DND-41 (cell line): Measurements from ENCODE around the gene ABCG5.

Source experiments
- ATAC-seq: fragments of 200-7000 bp; cut with Tn5 transposase; 3 replicates; pipeline ENCODE4 v1.9.1; 2021; ENCODE audit warnings: low read depth; ENCODE audit not compliant: insufficient read depth
- DNase-seq: peaks from one replicate; pipeline ENCODE4 v3.0.0-alpha.2; 2020
- H2AFZ ChIP-seq: 2 replicates; pipeline ENCODE4 v1.6.0; 2012; ENCODE audit warnings: low read depth, low read length
- H3K27ac ChIP-seq: 2 replicates; pipeline ENCODE4 v1.5.1; 2012; ENCODE audit warnings: low read length, inconsistent platforms
- H3K27me3 ChIP-seq: fragments of 200-600 bp; sonication (generic); 2 replicates; pipeline ENCODE4 v1.6.0; 2012; ENCODE audit warnings: low read length, mild to moderate bottlenecking, inconsistent platforms; ENCODE audit not compliant: insufficient read depth, poor library complexity
- H3K36me3 ChIP-seq: 2 replicates; pipeline ENCODE4 v1.5.1; 2012; ENCODE audit warnings: low read length, inconsistent platforms; ENCODE audit not compliant: insufficient read depth
- H3K4me1 ChIP-seq: 2 replicates; pipeline ENCODE4 v1.5.1; 2012; ENCODE audit warnings: mild to moderate bottlenecking, low read length; ENCODE audit not compliant: insufficient read depth
- H3K4me2 ChIP-seq: 2 replicates; pipeline ENCODE4 v1.6.0; 2012; ENCODE audit warnings: mild to moderate bottlenecking, moderate library complexity, low read length, inconsistent platforms; ENCODE audit not compliant: insufficient read depth
- H3K4me3 ChIP-seq, 2 experiments: fragments of 200-600 bp in 1 of 2; shearing (Covaris generic) in 1 of 2; 2 replicates each; pipeline ENCODE4 v1.5.1; 2012 to 2016; ENCODE audit warnings: inconsistent platforms in 2 of 2, low read length in 2 of 2, mild to moderate bottlenecking in 2 of 2, low read depth in 1 of 2, moderate library complexity in 1 of 2
- H3K79me2 ChIP-seq: 2 replicates; pipeline ENCODE4 v1.6.0; 2012; ENCODE audit warnings: low read length, inconsistent platforms; ENCODE audit not compliant: insufficient read depth
- H3K9ac ChIP-seq: 2 replicates; pipeline ENCODE4 v1.6.0; 2012; ENCODE audit warnings: low read depth, mild to moderate bottlenecking, inconsistent platforms, low read length, moderate library complexity
- H3K9me3 ChIP-seq: 2 replicates; pipeline ENCODE4 v1.5.1; 2012; ENCODE audit warnings: low read length, moderate library complexity, mild to moderate bottlenecking, inconsistent platforms; ENCODE audit not compliant: insufficient read depth, severe bottlenecking
- H4K20me1 ChIP-seq: 2 replicates; pipeline ENCODE4 v1.6.0; 2012; ENCODE audit warnings: low read length; ENCODE audit not compliant: insufficient read depth
- CTCF ChIP-seq: IDR thresholded peaks from 2 replicates; pipeline ENCODE4 v1.5.1; 2012; ENCODE audit warnings: borderline replicate concordance, low read length, moderate library complexity, mild to moderate bottlenecking; ENCODE audit not compliant: poor library complexity, severe bottlenecking; ENCODE audit errors: extremely low read depth
- EZH2 ChIP-seq: IDR thresholded peaks from 3 replicates; pipeline ENCODE4 v1.6.1; 2012; ENCODE audit warnings: borderline replicate concordance, low read depth, mild to moderate bottlenecking, moderate library complexity, low read length, inconsistent platforms; ENCODE audit not compliant: severe bottlenecking

ABCG5 gene

GRCh38 chr2:43810452-43810851 lies 28.2 kb downstream of the ABCG5 start:
- Histone ChIP-seq H3K27me3 (no peaks in the 10 kb centered on the region), H3K4me3 (no peak overlapping the region), H2AFZ (no peak overlapping the region), H3K27ac (no peak overlapping the region), H3K4me2 (no peak overlapping the region), H3K4me1 (no peaks in the 10 kb centered on the region), H3K79me2 (no peaks in the 10 kb centered on the region), H3K9ac (no peak overlapping the region), H4K20me1 (no peaks in the 10 kb centered on the region), H3K36me3 (no peaks in the 10 kb centered on the region), H3K9me3 (no peaks in the 10 kb centered on the region)
- DNase-seq (no peak), ATAC-seq (no peak)
- no peak for TF ChIP-seq CTCF
- TF ChIP-seq EZH2 = no peak

GRCh38 chr2:43806719-43807031 lies 32.0 kb downstream of the ABCG5 start:
- no peak overlapping the region for H3K4me3 ChIP-seq
- no peaks in the 10 kb centered on the region for H3K36me3 ChIP-seq
- no peak overlapping the region for H3K27ac ChIP-seq
- H3K9ac ChIP-seq = no peak overlapping the region
- no peaks in the 10 kb centered on the region for H3K79me2 ChIP-seq
- H3K4me1 ChIP-seq = no peaks in the 10 kb centered on the region
- no peak for DNase-seq
- H2AFZ ChIP-seq = no peak overlapping the region
- no peak overlapping the region for H3K4me2 ChIP-seq
- ATAC-seq = no peak
- no peaks in the 10 kb centered on the region for H3K27me3 ChIP-seq
- H3K9me3 ChIP-seq = no peaks in the 10 kb centered on the region
- TF ChIP-seq CTCF (no peak), EZH2 (no peak)
- H4K20me1 ChIP-seq = no peaks in the 10 kb centered on the region

- Histone ChIP-seq H3K4me3 (no peak overlapping the region), H3K9me3 (no peaks in the 10 kb centered on the region), H2AFZ (no peak overlapping the region), H4K20me1 (no peaks in the 10 kb centered on the region), H3K4me2 (no peak overlapping the region), H3K27ac (no peak overlapping the region), H3K27me3 (no peaks in the 10 kb centered on the region), H3K79me2 (no peaks in the 10 kb centered on the region), H3K4me1 (no peaks in the 10 kb centered on the region), H3K36me3 (no peaks in the 10 kb centered on the region), H3K9ac (no peak overlapping the region)
- ATAC-seq = no peak
- no peak for DNase-seq
- no peak for TF ChIP-seq CTCF
- TF ChIP-seq EZH2 = no peak
Observed at GRCh38 chr2:43803113-43803512, 35.5 kb downstream of the ABCG5 start.

GRCh38 chr2:43802135-43802534 lies 36.5 kb downstream of the ABCG5 start:
- no peak for DNase-seq
- H3K79me2 ChIP-seq = no peaks in the 10 kb centered on the region
- H3K4me2 ChIP-seq = no peak overlapping the region
- H2AFZ ChIP-seq = no peak overlapping the region
- TF ChIP-seq CTCF = no peak
- no peak for TF ChIP-seq EZH2
- H4K20me1 ChIP-seq = no peaks in the 10 kb centered on the region
- no peak overlapping the region for H3K9ac ChIP-seq
- H3K36me3 ChIP-seq = no peaks in the 10 kb centered on the region
- H3K9me3 ChIP-seq = no peaks in the 10 kb centered on the region
- H3K27ac ChIP-seq = no peak overlapping the region
- no peaks in the 10 kb centered on the region for H3K4me1 ChIP-seq
- no peak overlapping the region for H3K4me3 ChIP-seq
- no peak for ATAC-seq
- H3K27me3 ChIP-seq = no peaks in the 10 kb centered on the region
